ENCODE data around the gene PRSS21. TPM values are rescaled to one million over a fixed set of nuclear protein-coding genes. Genes with fewer than 3 reads are reported as not detected.

PRSS21 gene
- total RNA-seq, 1 donor from 2014 or later, result 26.5 TPM

GRCh38 chr16:2826591-2827373 lies 9.7 kb downstream of the PRSS21 start:
- ATAC-seq (no peak), DNase-seq (peak; percentile 30)
- intact Hi-C loops (cut with DNase I), result no loop called here
- H3K9me3 ChIP-seq, result no peaks in the 10 kb centered on the region
- H3K27ac ChIP-seq, result no peak overlapping the region
- no peaks in the 10 kb centered on the region for H3K36me3 ChIP-seq
- TF ChIP-seq, protein P1, sequence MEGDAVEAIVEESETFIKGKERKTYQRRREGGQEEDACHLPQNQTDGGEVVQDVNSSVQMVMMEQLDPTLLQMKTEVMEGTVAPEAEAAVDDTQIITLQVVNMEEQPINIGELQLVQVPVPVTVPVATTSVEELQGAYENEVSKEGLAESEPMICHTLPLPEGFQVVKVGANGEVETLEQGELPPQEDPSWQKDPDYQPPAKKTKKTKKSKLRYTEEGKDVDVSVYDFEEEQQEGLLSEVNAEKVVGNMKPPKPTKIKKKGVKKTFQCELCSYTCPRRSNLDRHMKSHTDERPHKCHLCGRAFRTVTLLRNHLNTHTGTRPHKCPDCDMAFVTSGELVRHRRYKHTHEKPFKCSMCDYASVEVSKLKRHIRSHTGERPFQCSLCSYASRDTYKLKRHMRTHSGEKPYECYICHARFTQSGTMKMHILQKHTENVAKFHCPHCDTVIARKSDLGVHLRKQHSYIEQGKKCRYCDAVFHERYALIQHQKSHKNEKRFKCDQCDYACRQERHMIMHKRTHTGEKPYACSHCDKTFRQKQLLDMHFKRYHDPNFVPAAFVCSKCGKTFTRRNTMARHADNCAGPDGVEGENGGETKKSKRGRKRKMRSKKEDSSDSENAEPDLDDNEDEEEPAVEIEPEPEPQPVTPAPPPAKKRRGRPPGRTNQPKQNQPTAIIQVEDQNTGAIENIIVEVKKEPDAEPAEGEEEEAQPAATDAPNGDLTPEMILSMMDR (IDR thresholded peaks at IDR 0.05), result no peak
- peaks cover 15% of the 10 kb centered on the region for H3K27me3 ChIP-seq (ENCODE audit: low read depth)
- H3K4me3 ChIP-seq, result no peak overlapping the region
- peaks cover 9% of the 10 kb centered on the region for H3K4me1 ChIP-seq

- Histone ChIP-seq H3K27me3 (ENCODE audit: low read depth) (peaks cover 15% of the 10 kb centered on the region), H3K4me3 (no peak overlapping the region), H3K4me1 (peaks cover 9% of the 10 kb centered on the region), H3K27ac (no peak overlapping the region), H3K9me3 (no peaks in the 10 kb centered on the region), H3K36me3 (no peaks in the 10 kb centered on the region)
- TF ChIP-seq, protein P1 (IDR thresholded peaks at IDR 0.05), result no peak
- no peak for ATAC-seq
- intact Hi-C loops (cut with DNase I), result no loop called here
- peak; percentile 41 for DNase-seq
Observed at GRCh38 chr16:2827374-2827791, 10.3 kb downstream of the PRSS21 start.

GRCh38 chr16:2827831-2828520 lies 10.9 kb downstream of the PRSS21 start:
- peak; percentile 25 for DNase-seq
- Histone ChIP-seq H3K36me3 (no peaks in the 10 kb centered on the region), H3K4me3 (no peak overlapping the region), H3K27ac (no peak overlapping the region), H3K9me3 (no peaks in the 10 kb centered on the region), H3K4me1 (peaks cover 9% of the 10 kb centered on the region), H3K27me3 (ENCODE audit: low read depth) (peaks cover 15% of the 10 kb centered on the region)
- no peak for ATAC-seq
- intact Hi-C loops (cut with DNase I), result no loop called here
- TF ChIP-seq, protein P1 (IDR thresholded peaks at IDR 0.05), result no peak

DNA sequence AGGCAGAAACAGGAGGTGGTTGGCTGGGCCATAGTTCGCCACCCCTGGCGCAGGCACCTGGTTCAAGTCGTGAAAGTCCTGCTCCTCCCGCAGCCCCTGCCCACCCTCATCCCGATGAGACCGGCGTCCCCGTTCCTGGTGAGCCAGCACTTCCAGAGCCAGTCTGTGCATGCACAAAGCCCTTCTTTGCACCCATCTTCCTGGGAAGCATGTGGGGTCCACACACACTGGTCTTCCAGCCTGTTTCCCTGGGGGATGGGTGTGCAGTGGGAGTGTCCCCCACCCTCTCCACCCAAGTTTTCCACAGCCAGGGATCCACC lies 11.4 kb downstream of the PRSS21 start:
- peaks cover 9% of the 10 kb centered on the region for H3K4me1 ChIP-seq
- H3K27ac ChIP-seq, result no peak overlapping the region
- TF ChIP-seq, protein P1 (IDR thresholded peaks at IDR 0.05), result no peak
- peaks cover 15% of the 10 kb centered on the region for H3K27me3 ChIP-seq (ENCODE audit: low read depth)
- intact Hi-C loops (cut with DNase I), result no loop called here
- H3K4me3 ChIP-seq, result no peak overlapping the region
- ATAC-seq (no peak), DNase-seq (peak; percentile 42)
- no peaks in the 10 kb centered on the region for H3K36me3 ChIP-seq
- H3K9me3 ChIP-seq, result no peaks in the 10 kb centered on the region

- H3K4me3 ChIP-seq, result no peak overlapping the region
- H3K9me3 ChIP-seq, result no peaks in the 10 kb centered on the region
- H3K4me1 ChIP-seq, result peaks cover 9% of the 10 kb centered on the region
- TF ChIP-seq, protein P1 (IDR thresholded peaks at IDR 0.05), result no peak
- H3K36me3 ChIP-seq, result no peaks in the 10 kb centered on the region
- DNase-seq, result peak; percentile 16
- no peak for ATAC-seq
- peaks cover 15% of the 10 kb centered on the region for H3K27me3 ChIP-seq (ENCODE audit: low read depth)
- H3K27ac ChIP-seq, result no peak overlapping the region
- intact Hi-C loops (cut with DNase I), result no loop called here
Observed at GRCh38 chr16:2828876-2829430, 11.9 kb downstream of the PRSS21 start.
